Measurements from ENCODE around the gene INTS11. TPM values are rescaled to one million over a fixed set of nuclear protein-coding genes. Genes with fewer than 3 reads are reported as not detected.

Gene INTS11
- total RNA-seq, 1 donor from 2014 or later = 84.8 TPM

DNA sequence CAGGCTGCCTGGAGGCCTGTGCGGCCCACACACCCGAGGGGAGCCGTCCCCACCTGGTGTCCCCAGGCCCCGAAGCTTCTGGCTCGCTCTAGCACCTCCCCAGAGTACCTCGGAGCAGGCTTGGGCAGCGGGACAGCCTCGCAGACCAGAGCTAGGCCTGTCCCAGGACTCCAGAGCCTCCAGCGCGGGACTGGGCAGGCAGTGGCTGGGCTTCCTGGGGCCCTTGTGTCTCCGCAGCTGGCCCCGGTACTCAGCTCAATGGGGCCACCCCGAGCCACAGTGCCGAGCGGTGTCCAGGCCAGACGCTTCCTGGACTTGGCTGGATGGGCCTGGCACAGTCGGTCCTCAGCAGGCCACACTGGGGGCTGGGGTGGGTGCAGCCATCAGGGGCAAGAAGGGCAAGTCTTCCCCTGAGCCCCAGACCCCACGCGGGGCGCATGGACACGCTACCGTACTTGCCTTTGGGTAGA is 39.3 kb downstream of the INTS11 start:
- TF ChIP-seq EZH2 (IDR thresholded peaks at IDR 0.05; ENCODE audit: insufficient read depth, low read length) = no peak
- TF ChIP-seq, protein P1, sequence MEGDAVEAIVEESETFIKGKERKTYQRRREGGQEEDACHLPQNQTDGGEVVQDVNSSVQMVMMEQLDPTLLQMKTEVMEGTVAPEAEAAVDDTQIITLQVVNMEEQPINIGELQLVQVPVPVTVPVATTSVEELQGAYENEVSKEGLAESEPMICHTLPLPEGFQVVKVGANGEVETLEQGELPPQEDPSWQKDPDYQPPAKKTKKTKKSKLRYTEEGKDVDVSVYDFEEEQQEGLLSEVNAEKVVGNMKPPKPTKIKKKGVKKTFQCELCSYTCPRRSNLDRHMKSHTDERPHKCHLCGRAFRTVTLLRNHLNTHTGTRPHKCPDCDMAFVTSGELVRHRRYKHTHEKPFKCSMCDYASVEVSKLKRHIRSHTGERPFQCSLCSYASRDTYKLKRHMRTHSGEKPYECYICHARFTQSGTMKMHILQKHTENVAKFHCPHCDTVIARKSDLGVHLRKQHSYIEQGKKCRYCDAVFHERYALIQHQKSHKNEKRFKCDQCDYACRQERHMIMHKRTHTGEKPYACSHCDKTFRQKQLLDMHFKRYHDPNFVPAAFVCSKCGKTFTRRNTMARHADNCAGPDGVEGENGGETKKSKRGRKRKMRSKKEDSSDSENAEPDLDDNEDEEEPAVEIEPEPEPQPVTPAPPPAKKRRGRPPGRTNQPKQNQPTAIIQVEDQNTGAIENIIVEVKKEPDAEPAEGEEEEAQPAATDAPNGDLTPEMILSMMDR (IDR thresholded peaks at IDR 0.05; ENCODE audit: insufficient read depth, low read depth, low read length) = no peak
- H3K27ac Mint-ChIP-seq (ENCODE audit: unreplicated experiment) = no peak overlapping the region

DNA sequence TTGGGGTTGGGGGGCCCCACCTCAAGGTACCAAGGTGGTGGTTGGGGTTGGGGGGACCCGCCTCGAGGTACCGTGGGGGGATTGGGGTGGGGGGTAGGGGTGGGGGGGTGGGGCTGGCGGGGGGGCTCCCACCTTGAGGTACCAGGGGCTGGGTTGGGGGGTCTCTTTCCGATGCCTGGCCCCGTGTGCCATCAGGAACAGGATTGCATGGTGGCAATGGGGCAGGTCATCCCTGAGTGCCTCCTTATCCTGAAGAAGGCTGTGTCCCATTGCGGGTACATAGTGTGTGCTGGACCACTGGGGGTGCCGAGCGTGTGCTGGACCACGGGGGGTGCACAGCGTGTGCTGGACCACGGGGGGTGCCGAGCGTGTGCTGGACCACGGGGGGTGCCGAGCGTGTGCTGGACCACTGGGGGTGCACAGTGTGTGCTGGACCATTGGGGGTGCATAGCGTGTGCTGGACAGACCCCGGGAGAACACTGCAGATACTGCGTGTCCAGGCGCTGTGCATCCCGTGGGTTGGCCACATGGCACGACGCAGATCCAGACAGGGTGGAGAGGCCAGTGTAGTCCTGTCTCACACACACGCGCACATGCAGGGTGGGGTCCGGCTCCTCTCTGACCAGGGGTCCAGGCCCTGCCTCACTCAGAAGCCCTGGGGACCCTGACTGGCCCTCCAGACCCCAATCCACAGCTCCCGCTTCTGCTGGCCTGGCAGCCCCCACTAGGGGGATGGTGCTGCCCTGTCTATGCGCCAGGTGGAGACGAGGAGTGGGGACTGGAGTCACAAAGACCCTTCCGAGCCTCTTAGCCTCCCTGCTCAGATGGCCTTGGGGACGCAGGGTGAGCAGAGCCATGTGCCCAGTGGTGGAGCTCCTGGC is 40.0 kb downstream of the INTS11 start:
- H3K4me3 ChIP-seq (ENCODE audit: insufficient read depth, low read depth, low read length) = no peak overlapping the region
- no peak overlapping the region for H3K9ac ChIP-seq (ENCODE audit: low read length)
- no peaks in the 10 kb centered on the region for H4K20me1 ChIP-seq (ENCODE audit: insufficient read depth, low read length)
- no peaks in the 10 kb centered on the region for H3K79me2 ChIP-seq (ENCODE audit: insufficient read depth, low read length)
- Mint-ChIP-seq H3K4me1 (ENCODE audit: low read depth, unreplicated experiment) (no peaks in the 10 kb centered on the region), H3K4me3 (ENCODE audit: unreplicated experiment) (no peak overlapping the region), H3K27ac (ENCODE audit: unreplicated experiment) (no peak overlapping the region), H3K36me3 (ENCODE audit: low read depth, unreplicated experiment) (no peaks in the 10 kb centered on the region), H3K27me3 (ENCODE audit: low read depth, unreplicated experiment) (peaks cover 2% of the 10 kb centered on the region), H3K9me3 (ENCODE audit: unreplicated experiment) (no peaks in the 10 kb centered on the region)
- H2AFZ ChIP-seq (ENCODE audit: low read depth, low read length) = no peak overlapping the region
- H3K27me3 ChIP-seq (ENCODE audit: insufficient read depth, low read length) = no peaks in the 10 kb centered on the region
- FAIRE-seq = no peak
- no peak overlapping the region for H3K4me2 ChIP-seq (ENCODE audit: low read length)
- DNase-seq (ENCODE audit: low read depth) = no peak
- TF ChIP-seq, protein P1 (IDR thresholded peaks at IDR 0.05; ENCODE audit: insufficient read depth, low read depth, low read length) = no peak
- no peak for TF ChIP-seq EZH2 (IDR thresholded peaks at IDR 0.05; ENCODE audit: insufficient read depth, low read length)
- H3K9me3 ChIP-seq (ENCODE audit: insufficient read depth, low read depth, low read length) = no peaks in the 10 kb centered on the region
- H3K27ac ChIP-seq (ENCODE audit: low read depth, low read length) = no peak overlapping the region
- H3K36me3 ChIP-seq (ENCODE audit: insufficient read depth, low read length) = no peaks in the 10 kb centered on the region
- H3K4me1 ChIP-seq (ENCODE audit: insufficient read depth, low read length) = peaks cover 6% of the 10 kb centered on the region

More for the DNA sequence above, 39.3 kb downstream of the INTS11 start:
- FAIRE-seq (no peak), DNase-seq (ENCODE audit: low read depth) (no peak)
- no peaks in the 10 kb centered on the region for H3K9me3 Mint-ChIP-seq (ENCODE audit: unreplicated experiment)
- Histone ChIP-seq H3K36me3 (ENCODE audit: insufficient read depth, low read length) (no peaks in the 10 kb centered on the region), H3K79me2 (ENCODE audit: insufficient read depth, low read length) (no peaks in the 10 kb centered on the region), H3K4me1 (ENCODE audit: insufficient read depth, low read length) (peaks cover 6% of the 10 kb centered on the region), H3K4me2 (ENCODE audit: low read length) (no peak overlapping the region), H3K9me3 (ENCODE audit: insufficient read depth, low read depth, low read length) (no peaks in the 10 kb centered on the region), H4K20me1 (ENCODE audit: insufficient read depth, low read length) (no peaks in the 10 kb centered on the region), H2AFZ (ENCODE audit: low read depth, low read length) (no peak overlapping the region), H3K4me3 (ENCODE audit: insufficient read depth, low read depth, low read length) (no peak overlapping the region), H3K27ac (ENCODE audit: low read depth, low read length) (no peak overlapping the region), H3K9ac (ENCODE audit: low read length) (no peak overlapping the region), H3K27me3 (ENCODE audit: insufficient read depth, low read length) (no peaks in the 10 kb centered on the region)
- H3K4me1 Mint-ChIP-seq (ENCODE audit: low read depth, unreplicated experiment) = no peaks in the 10 kb centered on the region
- H3K4me3 Mint-ChIP-seq (ENCODE audit: unreplicated experiment) = no peak overlapping the region
- H3K27me3 Mint-ChIP-seq (ENCODE audit: low read depth, unreplicated experiment) = peaks cover 2% of the 10 kb centered on the region
- no peaks in the 10 kb centered on the region for H3K36me3 Mint-ChIP-seq (ENCODE audit: low read depth, unreplicated experiment)

DNA sequence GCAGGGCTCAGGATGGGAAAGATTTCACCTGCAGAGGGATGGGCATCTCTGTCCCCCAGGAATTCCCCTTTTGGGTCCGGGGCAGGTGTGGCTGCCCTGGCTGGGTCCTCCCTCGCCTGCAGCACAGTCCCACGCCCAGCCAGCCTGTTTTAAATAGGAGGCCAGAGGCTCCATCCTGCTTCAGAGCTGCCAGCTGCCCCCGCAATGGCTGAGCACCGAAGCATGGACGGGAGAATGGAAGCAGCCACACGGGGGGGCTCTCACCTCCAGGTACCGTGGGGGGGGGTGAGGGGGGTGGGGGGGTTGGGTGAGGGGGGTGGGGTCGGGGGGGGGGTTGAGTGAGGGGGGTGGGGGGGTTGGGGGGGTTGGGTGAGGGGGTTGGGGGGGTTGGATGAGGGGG is 40.6 kb downstream of the INTS11 start:
- Histone ChIP-seq H3K9me3 (ENCODE audit: insufficient read depth, low read depth, low read length) (no peaks in the 10 kb centered on the region), H3K27me3 (ENCODE audit: insufficient read depth, low read length) (no peaks in the 10 kb centered on the region), H3K4me2 (ENCODE audit: low read length) (no peak overlapping the region), H3K27ac (ENCODE audit: low read depth, low read length) (no peak overlapping the region), H4K20me1 (ENCODE audit: insufficient read depth, low read length) (no peaks in the 10 kb centered on the region), H3K79me2 (ENCODE audit: insufficient read depth, low read length) (no peaks in the 10 kb centered on the region), H3K9ac (ENCODE audit: low read length) (no peak overlapping the region), H3K4me1 (ENCODE audit: insufficient read depth, low read length) (peaks cover 6% of the 10 kb centered on the region), H2AFZ (ENCODE audit: low read depth, low read length) (no peak overlapping the region), H3K36me3 (ENCODE audit: insufficient read depth, low read length) (no peaks in the 10 kb centered on the region), H3K4me3 (ENCODE audit: insufficient read depth, low read depth, low read length) (no peak overlapping the region)
- peaks cover 2% of the 10 kb centered on the region for H3K27me3 Mint-ChIP-seq (ENCODE audit: low read depth, unreplicated experiment)
- no peaks in the 10 kb centered on the region for H3K36me3 Mint-ChIP-seq (ENCODE audit: low read depth, unreplicated experiment)
- FAIRE-seq (no peak), DNase-seq (ENCODE audit: low read depth) (no peak)
- no peak overlapping the region for H3K4me3 Mint-ChIP-seq (ENCODE audit: unreplicated experiment)
- H3K4me1 Mint-ChIP-seq (ENCODE audit: low read depth, unreplicated experiment) = no peaks in the 10 kb centered on the region
- no peak overlapping the region for H3K27ac Mint-ChIP-seq (ENCODE audit: unreplicated experiment)
- H3K9me3 Mint-ChIP-seq (ENCODE audit: unreplicated experiment) = no peaks in the 10 kb centered on the region
- no peak for TF ChIP-seq EZH2 (IDR thresholded peaks at IDR 0.05; ENCODE audit: insufficient read depth, low read length)
- TF ChIP-seq, protein P1 (IDR thresholded peaks at IDR 0.05; ENCODE audit: insufficient read depth, low read depth, low read length) = no peak

All from astrocyte (in vitro differentiated cells and primary cell).